ENCODE data around the gene TATDN2.

DNA sequence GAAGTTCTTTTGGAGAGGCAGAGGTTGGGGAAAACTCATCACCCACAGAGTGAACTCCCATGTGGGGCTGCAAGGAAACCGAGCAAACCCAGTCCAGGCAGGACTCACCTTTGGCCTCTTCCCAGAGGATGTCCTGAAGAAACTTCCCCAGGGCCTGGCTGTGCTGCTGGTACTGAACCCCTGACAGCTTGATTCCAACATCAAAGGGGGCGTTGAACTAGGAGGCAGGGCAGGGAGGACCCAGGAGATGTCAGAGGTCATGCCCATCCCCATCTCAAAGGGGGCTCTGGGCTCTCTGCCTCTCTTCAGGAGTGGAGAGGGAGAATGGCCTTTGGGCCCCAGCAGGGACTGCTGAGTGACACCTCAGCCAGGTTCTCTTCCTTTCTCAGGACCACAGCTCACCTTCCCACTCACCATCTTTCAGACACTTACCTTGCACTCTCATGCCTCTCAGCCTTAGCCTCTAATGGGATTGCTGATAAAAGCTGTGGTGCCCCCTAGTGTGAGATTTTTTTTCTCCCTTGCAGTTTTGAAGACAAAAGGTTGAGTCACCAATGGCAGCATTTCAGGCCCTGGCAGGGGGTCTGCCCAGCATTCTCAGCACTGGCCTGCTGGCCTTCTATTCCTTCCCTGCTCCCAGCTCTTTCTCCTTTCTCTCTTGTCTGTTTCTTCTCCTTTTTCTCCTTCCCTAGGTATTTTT, 38.5 kb downstream of the TATDN2 start:
- TF ChIP-seq EZH2 (IDR thresholded peaks at IDR 0.05; ENCODE audit: insufficient read depth, poor library complexity, severe bottlenecking) (no peak), EZH2phosphoT487 (IDR thresholded peaks at IDR 0.05; ENCODE audit: insufficient read depth, low read depth) (no peak)

Measured in GM23248 (cell line).